Measurements from ENCODE around the gene MLEC.

The MLEC gene

GRCh38 chr12:120650233-120650690 is 36.7 kb upstream of the MLEC start:
- Histone ChIP-seq H3K9ac (ENCODE audit: low read length) (no peak overlapping the region), H3K27ac (ENCODE audit: low read depth, low read length) (peak overlapping the region; percentile 52), H3K4me1 (ENCODE audit: insufficient read depth, low read length) (peaks cover 56% of the 10 kb centered on the region), H3K9me3 (ENCODE audit: low read length) (no peaks in the 10 kb centered on the region), H3K27me3 (ENCODE audit: control insufficient read depth in 1 of 2, insufficient read depth in 2 of 2, low read length in 2 of 2) (no peaks in the 10 kb centered on the region), H3K4me3 (ENCODE audit: low read depth in 1 of 2, low read length in 2 of 2) (peak overlapping the region in 1 of 2 donors; percentile 63), H3K36me3 (ENCODE audit: insufficient read depth, low read length) (no peaks in the 10 kb centered on the region)

GRCh38 chr12:120651821-120652220 is 35.1 kb upstream of the MLEC start:
- no peaks in the 10 kb centered on the region for H3K27me3 ChIP-seq (ENCODE audit: control insufficient read depth in 1 of 2, insufficient read depth in 2 of 2, low read length in 2 of 2)
- H3K27ac ChIP-seq (ENCODE audit: low read depth, low read length), result peak overlapping the region; percentile 59
- peaks cover 57% of the 10 kb centered on the region for H3K4me1 ChIP-seq (ENCODE audit: insufficient read depth, low read length)
- no peaks in the 10 kb centered on the region for H3K36me3 ChIP-seq (ENCODE audit: insufficient read depth, low read length)
- H3K9ac ChIP-seq (ENCODE audit: low read length), result no peak overlapping the region
- H3K4me3 ChIP-seq (ENCODE audit: low read depth in 1 of 2, low read length in 2 of 2), result no peak overlapping the region
- H3K9me3 ChIP-seq (ENCODE audit: low read length), result no peaks in the 10 kb centered on the region

GRCh38 chr12:120652656-120653435 is 34.1 kb upstream of the MLEC start:
- Histone ChIP-seq H3K27me3 (ENCODE audit: control insufficient read depth in 1 of 2, insufficient read depth in 2 of 2, low read length in 2 of 2) (no peaks in the 10 kb centered on the region), H3K9me3 (ENCODE audit: low read length) (no peaks in the 10 kb centered on the region), H3K4me3 (ENCODE audit: low read depth in 1 of 2, low read length in 2 of 2) (no peak overlapping the region), H3K9ac (ENCODE audit: low read length) (no peak overlapping the region), H3K27ac (ENCODE audit: low read depth, low read length) (peak overlapping the region; percentile 59), H3K4me1 (ENCODE audit: insufficient read depth, low read length) (peaks cover 57% of the 10 kb centered on the region), H3K36me3 (ENCODE audit: insufficient read depth, low read length) (no peaks in the 10 kb centered on the region)

GRCh38 chr12:120653611-120654010 is 33.3 kb upstream of the MLEC start:
- no peaks in the 10 kb centered on the region for H3K36me3 ChIP-seq (ENCODE audit: insufficient read depth, low read length)
- H3K4me1 ChIP-seq (ENCODE audit: insufficient read depth, low read length), result peaks cover 52% of the 10 kb centered on the region
- no peaks in the 10 kb centered on the region for H3K9me3 ChIP-seq (ENCODE audit: low read length)
- H3K4me3 ChIP-seq (ENCODE audit: low read depth in 1 of 2, low read length in 2 of 2), result no peak overlapping the region
- H3K27me3 ChIP-seq (ENCODE audit: control insufficient read depth in 1 of 2, insufficient read depth in 2 of 2, low read length in 2 of 2), result no peaks in the 10 kb centered on the region
- H3K9ac ChIP-seq (ENCODE audit: low read length), result no peak overlapping the region
- peak overlapping the region; percentile 79 for H3K27ac ChIP-seq (ENCODE audit: low read depth, low read length)

- Histone ChIP-seq H3K4me3 (ENCODE audit: low read depth in 1 of 2, low read length in 2 of 2) (peak overlapping the region in 1 of 2 donors; percentile 24), H3K4me1 (ENCODE audit: insufficient read depth, low read length) (peaks cover 45% of the 10 kb centered on the region), H3K27me3 (ENCODE audit: control insufficient read depth in 1 of 2, insufficient read depth in 2 of 2, low read length in 2 of 2) (no peaks in the 10 kb centered on the region), H3K9me3 (ENCODE audit: low read length) (no peaks in the 10 kb centered on the region), H3K9ac (ENCODE audit: low read length) (no peak overlapping the region), H3K27ac (ENCODE audit: low read depth, low read length) (peak overlapping the region; percentile 79), H3K36me3 (ENCODE audit: insufficient read depth, low read length) (no peaks in the 10 kb centered on the region)
Observed at GRCh38 chr12:120654656-120655055, 32.3 kb upstream of the MLEC start.

- Histone ChIP-seq H3K27me3 (ENCODE audit: control insufficient read depth in 1 of 2, insufficient read depth in 2 of 2, low read length in 2 of 2) (no peaks in the 10 kb centered on the region), H3K9ac (ENCODE audit: low read length) (no peak overlapping the region), H3K9me3 (ENCODE audit: low read length) (no peaks in the 10 kb centered on the region), H3K36me3 (ENCODE audit: insufficient read depth, low read length) (peaks cover 3% of the 10 kb centered on the region), H3K4me1 (ENCODE audit: insufficient read depth, low read length) (peaks cover 41% of the 10 kb centered on the region), H3K4me3 (ENCODE audit: low read depth in 1 of 2, low read length in 2 of 2) (no peak overlapping the region), H3K27ac (ENCODE audit: low read depth, low read length) (no peak overlapping the region)
Observed at GRCh38 chr12:120656008-120656407, 30.9 kb upstream of the MLEC start.

GRCh38 chr12:120658286-120659150 is 28.4 kb upstream of the MLEC start:
- H3K9ac ChIP-seq (ENCODE audit: low read length), result no peak overlapping the region
- no peak overlapping the region for H3K27ac ChIP-seq (ENCODE audit: low read depth, low read length)
- H3K9me3 ChIP-seq (ENCODE audit: low read length), result no peaks in the 10 kb centered on the region
- peaks cover 18% of the 10 kb centered on the region for H3K4me1 ChIP-seq (ENCODE audit: insufficient read depth, low read length)
- H3K27me3 ChIP-seq (ENCODE audit: control insufficient read depth in 1 of 2, insufficient read depth in 2 of 2, low read length in 2 of 2), result no peaks in the 10 kb centered on the region
- H3K36me3 ChIP-seq (ENCODE audit: insufficient read depth, low read length), result peaks cover 3% of the 10 kb centered on the region
- no peak overlapping the region for H3K4me3 ChIP-seq (ENCODE audit: low read depth in 1 of 2, low read length in 2 of 2)

GRCh38 chr12:120659151-120659525 is 27.8 kb upstream of the MLEC start:
- Histone ChIP-seq H3K27me3 (ENCODE audit: control insufficient read depth in 1 of 2, insufficient read depth in 2 of 2, low read length in 2 of 2) (no peaks in the 10 kb centered on the region), H3K4me3 (ENCODE audit: low read depth in 1 of 2, low read length in 2 of 2) (no peak overlapping the region), H3K27ac (ENCODE audit: low read depth, low read length) (no peak overlapping the region), H3K4me1 (ENCODE audit: insufficient read depth, low read length) (peaks cover 12% of the 10 kb centered on the region), H3K9ac (ENCODE audit: low read length) (no peak overlapping the region), H3K36me3 (ENCODE audit: insufficient read depth, low read length) (peaks cover 3% of the 10 kb centered on the region), H3K9me3 (ENCODE audit: low read length) (no peaks in the 10 kb centered on the region)

- no peaks in the 10 kb centered on the region for H3K4me1 ChIP-seq (ENCODE audit: insufficient read depth, low read length)
- no peaks in the 10 kb centered on the region for H3K27me3 ChIP-seq (ENCODE audit: control insufficient read depth in 1 of 2, insufficient read depth in 2 of 2, low read length in 2 of 2)
- no peaks in the 10 kb centered on the region for H3K9me3 ChIP-seq (ENCODE audit: low read length)
- peaks cover 3% of the 10 kb centered on the region for H3K36me3 ChIP-seq (ENCODE audit: insufficient read depth, low read length)
- no peak overlapping the region for H3K9ac ChIP-seq (ENCODE audit: low read length)
- H3K27ac ChIP-seq (ENCODE audit: low read depth, low read length), result no peak overlapping the region
- H3K4me3 ChIP-seq (ENCODE audit: low read depth in 1 of 2, low read length in 2 of 2), result no peak overlapping the region
Observed at GRCh38 chr12:120661432-120661831, 25.5 kb upstream of the MLEC start.

GRCh38 chr12:120662879-120663278 is 24.1 kb upstream of the MLEC start:
- Histone ChIP-seq H3K9me3 (ENCODE audit: low read length) (no peaks in the 10 kb centered on the region), H3K4me3 (ENCODE audit: low read depth in 1 of 2, low read length in 2 of 2) (no peak overlapping the region), H3K27me3 (ENCODE audit: control insufficient read depth in 1 of 2, insufficient read depth in 2 of 2, low read length in 2 of 2) (no peaks in the 10 kb centered on the region), H3K4me1 (ENCODE audit: insufficient read depth, low read length) (no peaks in the 10 kb centered on the region), H3K36me3 (ENCODE audit: insufficient read depth, low read length) (peaks cover 3% of the 10 kb centered on the region), H3K27ac (ENCODE audit: low read depth, low read length) (no peak overlapping the region), H3K9ac (ENCODE audit: low read length) (no peak overlapping the region)

GRCh38 chr12:120663741-120664140 is 23.2 kb upstream of the MLEC start:
- H3K36me3 ChIP-seq (ENCODE audit: insufficient read depth, low read length), result peaks cover 3% of the 10 kb centered on the region
- H3K9ac ChIP-seq (ENCODE audit: low read length), result no peak overlapping the region

More at GRCh38 chr12:120663741-120664140, 23.2 kb upstream of the MLEC start:
- Histone ChIP-seq H3K4me1 (ENCODE audit: insufficient read depth, low read length) (no peaks in the 10 kb centered on the region), H3K9me3 (ENCODE audit: low read length) (no peaks in the 10 kb centered on the region), H3K4me3 (ENCODE audit: low read depth in 1 of 2, low read length in 2 of 2) (no peak overlapping the region), H3K27me3 (ENCODE audit: control insufficient read depth in 1 of 2, insufficient read depth in 2 of 2, low read length in 2 of 2) (no peaks in the 10 kb centered on the region), H3K27ac (ENCODE audit: low read depth, low read length) (no peak overlapping the region)
